ENCODE measurements around the gene FBXO44.
A peak's percentile ranks its signal among the peaks of the same experiment; 100 is the strongest.
"Not testable (repeated sequence)": the region's sequence is repeated elsewhere in the genome, so short reads cannot be mapped to it uniquely, and the experiment has no call there.

The FBXO44 gene

GRCh38 chr1:11654137-11654938 lies at the start of gene FBXO44, which contains the start of gene FBXO2:
TSS of gene FBXO44 (plus strand) at chr1:11654877. CDS start at chr1:11655836, 959 bp downstream.
TSS of gene FBXO2 (minus strand) at chr1:11654429. CDS start at chr1:11654340, 89 bp downstream.
- DNase-seq: peak; percentile 35 to 73 (median 62)

GRCh38 chr1:11606775-11607174 lies 47.9 kb upstream of the FBXO44 start:
- DNase-seq: no peak

- not testable (repeated sequence) for DNase-seq
Measured at GRCh38 chr1:11608596-11609130, 46.0 kb upstream of the FBXO44 start.

- DNase-seq: not testable (repeated sequence)
Measured at GRCh38 chr1:11609378-11609777, 45.3 kb upstream of the FBXO44 start.

GRCh38 chr1:11610629-11611180 lies 44.0 kb upstream of the FBXO44 start:
- no peak for DNase-seq

- no peak for DNase-seq
Measured at GRCh38 chr1:11611638-11612327, 42.9 kb upstream of the FBXO44 start.

GRCh38 chr1:11613347-11613746 lies 41.3 kb upstream of the FBXO44 start:
- DNase-seq: no peak

- DNase-seq: no peak
Measured at GRCh38 chr1:11615090-11615489, 39.6 kb upstream of the FBXO44 start.

GRCh38 chr1:11616766-11617165 lies 37.9 kb upstream of the FBXO44 start:
- DNase-seq: no peak

GRCh38 chr1:11617314-11617713 lies 37.4 kb upstream of the FBXO44 start:
- DNase-seq: no peak

- no peak for DNase-seq
Measured at GRCh38 chr1:11617741-11618140, 36.9 kb upstream of the FBXO44 start.

- DNase-seq: no peak
Measured at GRCh38 chr1:11620405-11620804, 34.3 kb upstream of the FBXO44 start.

GRCh38 chr1:11620924-11621323 lies 33.8 kb upstream of the FBXO44 start:
- DNase-seq: no peak

GRCh38 chr1:11622398-11622797 lies 32.3 kb upstream of the FBXO44 start:
- no peak for DNase-seq

- no peak for DNase-seq
Measured at GRCh38 chr1:11623702-11624101, 31.0 kb upstream of the FBXO44 start.

- DNase-seq: no peak
Measured at GRCh38 chr1:11626551-11626950, 28.1 kb upstream of the FBXO44 start.

GRCh38 chr1:11628767-11629166 lies 25.9 kb upstream of the FBXO44 start:
- DNase-seq: no peak

GRCh38 chr1:11629184-11630016 lies 25.3 kb upstream of the FBXO44 start:
- no peak for DNase-seq

- DNase-seq: no peak
Measured at GRCh38 chr1:11634365-11635192, 20.1 kb upstream of the FBXO44 start.

- no peak for DNase-seq
Measured at GRCh38 chr1:11638121-11638520, 16.6 kb upstream of the FBXO44 start.

GRCh38 chr1:11639372-11639771 lies 15.3 kb upstream of the FBXO44 start:
- DNase-seq: no peak

- no peak for DNase-seq
Measured at GRCh38 chr1:11640101-11640500, 14.6 kb upstream of the FBXO44 start.

Measured in stimulated activated naive CD4-positive, alpha-beta T cell (primary cell).